ENCODE measurements around the gene MSANTD2. TPM values are rescaled to one million over a fixed set of nuclear protein-coding genes. Genes with fewer than 3 reads are reported as not detected.

The MSANTD2 gene
- total and polyA plus RNA-seq, 2 experiments from 2014 or later = 18.7 to 34.4 TPM

DNA sequence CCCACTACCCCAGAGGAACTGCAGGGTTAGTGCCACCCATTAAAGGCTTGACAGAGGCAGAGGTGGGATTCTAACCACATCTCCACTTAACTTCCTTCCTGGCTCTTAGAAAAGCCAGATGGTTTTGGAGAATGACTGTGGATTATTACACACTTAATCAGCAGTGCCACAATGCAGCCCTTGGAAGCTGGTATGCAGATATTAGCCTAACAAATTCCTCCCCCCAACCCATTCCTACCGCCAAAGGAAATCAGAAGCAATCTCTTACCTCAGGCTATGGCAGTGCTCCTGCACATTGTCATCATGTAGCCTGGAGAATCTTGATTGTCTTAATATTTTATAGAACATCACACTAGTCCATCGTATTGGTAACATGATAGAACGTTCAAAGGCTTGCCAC lies 83.6 kb downstream of the MSANTD2 start (continued):
- TF ChIP-seq, protein P1, sequence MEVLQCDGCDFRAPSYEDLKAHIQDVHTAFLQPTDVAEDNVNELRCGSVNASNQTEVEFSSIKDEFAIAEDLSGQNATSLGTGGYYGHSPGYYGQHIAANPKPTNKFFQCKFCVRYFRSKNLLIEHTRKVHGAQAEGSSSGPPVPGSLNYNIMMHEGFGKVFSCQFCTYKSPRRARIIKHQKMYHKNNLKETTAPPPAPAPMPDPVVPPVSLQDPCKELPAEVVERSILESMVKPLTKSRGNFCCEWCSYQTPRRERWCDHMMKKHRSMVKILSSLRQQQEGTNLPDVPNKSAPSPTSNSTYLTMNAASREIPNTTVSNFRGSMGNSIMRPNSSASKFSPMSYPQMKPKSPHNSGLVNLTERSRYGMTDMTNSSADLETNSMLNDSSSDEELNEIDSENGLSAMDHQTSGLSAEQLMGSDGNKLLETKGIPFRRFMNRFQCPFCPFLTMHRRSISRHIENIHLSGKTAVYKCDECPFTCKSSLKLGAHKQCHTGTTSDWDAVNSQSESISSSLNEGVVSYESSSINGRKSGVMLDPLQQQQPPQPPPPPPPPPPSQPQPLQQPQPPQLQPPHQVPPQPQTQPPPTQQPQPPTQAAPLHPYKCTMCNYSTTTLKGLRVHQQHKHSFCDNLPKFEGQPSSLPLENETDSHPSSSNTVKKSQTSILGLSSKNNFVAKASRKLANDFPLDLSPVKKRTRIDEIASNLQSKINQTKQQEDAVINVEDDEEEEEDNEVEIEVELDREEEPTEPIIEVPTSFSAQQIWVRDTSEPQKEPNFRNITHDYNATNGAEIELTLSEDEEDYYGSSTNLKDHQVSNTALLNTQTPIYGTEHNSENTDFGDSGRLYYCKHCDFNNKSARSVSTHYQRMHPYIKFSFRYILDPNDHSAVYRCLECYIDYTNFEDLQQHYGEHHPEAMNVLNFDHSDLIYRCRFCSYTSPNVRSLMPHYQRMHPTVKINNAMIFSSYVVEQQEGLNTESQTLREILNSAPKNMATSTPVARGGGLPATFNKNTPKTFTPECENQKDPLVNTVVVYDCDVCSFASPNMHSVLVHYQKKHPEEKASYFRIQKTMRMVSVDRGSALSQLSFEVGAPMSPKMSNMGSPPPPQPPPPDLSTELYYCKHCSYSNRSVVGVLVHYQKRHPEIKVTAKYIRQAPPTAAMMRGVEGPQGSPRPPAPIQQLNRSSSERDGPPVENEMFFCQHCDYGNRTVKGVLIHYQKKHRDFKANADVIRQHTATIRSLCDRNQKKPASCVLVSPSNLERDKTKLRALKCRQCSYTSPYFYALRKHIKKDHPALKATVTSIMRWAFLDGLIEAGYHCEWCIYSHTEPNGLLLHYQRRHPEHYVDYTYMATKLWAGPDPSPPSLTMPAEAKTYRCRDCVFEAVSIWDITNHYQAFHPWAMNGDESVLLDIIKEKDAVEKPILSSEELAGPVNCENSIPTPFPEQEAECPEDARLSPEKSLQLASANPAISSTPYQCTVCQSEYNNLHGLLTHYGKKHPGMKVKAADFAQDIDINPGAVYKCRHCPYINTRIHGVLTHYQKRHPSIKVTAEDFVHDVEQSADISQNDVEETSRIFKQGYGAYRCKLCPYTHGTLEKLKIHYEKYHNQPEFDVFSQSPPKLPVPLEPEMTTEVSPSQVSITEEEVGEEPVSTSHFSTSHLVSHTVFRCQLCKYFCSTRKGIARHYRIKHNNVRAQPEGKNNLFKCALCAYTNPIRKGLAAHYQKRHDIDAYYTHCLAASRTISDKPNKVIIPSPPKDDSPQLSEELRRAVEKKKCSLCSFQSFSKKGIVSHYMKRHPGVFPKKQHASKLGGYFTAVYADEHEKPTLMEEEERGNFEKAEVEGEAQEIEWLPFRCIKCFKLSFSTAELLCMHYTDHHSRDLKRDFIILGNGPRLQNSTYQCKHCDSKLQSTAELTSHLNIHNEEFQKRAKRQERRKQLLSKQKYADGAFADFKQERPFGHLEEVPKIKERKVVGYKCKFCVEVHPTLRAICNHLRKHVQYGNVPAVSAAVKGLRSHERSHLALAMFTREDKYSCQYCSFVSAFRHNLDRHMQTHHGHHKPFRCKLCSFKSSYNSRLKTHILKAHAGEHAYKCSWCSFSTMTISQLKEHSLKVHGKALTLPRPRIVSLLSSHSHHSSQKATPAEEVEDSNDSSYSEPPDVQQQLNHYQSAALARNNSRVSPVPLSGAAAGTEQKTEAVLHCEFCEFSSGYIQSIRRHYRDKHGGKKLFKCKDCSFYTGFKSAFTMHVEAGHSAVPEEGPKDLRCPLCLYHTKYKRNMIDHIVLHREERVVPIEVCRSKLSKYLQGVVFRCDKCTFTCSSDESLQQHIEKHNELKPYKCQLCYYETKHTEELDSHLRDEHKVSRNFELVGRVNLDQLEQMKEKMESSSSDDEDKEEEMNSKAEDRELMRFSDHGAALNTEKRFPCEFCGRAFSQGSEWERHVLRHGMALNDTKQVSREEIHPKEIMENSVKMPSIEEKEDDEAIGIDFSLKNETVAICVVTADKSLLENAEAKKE (CRISPR knock-in tag; IDR thresholded peaks at IDR 0.05) = no peak
- TF ChIP-seq EZH2 (IDR thresholded peaks at IDR 0.05; ENCODE audit: low read depth, unreplicated experiment) (no peak), JUNB (IDR thresholded peaks at IDR 0.05; ENCODE audit: unreplicated experiment) (no peak)
- TF ChIP-seq, protein P2, sequence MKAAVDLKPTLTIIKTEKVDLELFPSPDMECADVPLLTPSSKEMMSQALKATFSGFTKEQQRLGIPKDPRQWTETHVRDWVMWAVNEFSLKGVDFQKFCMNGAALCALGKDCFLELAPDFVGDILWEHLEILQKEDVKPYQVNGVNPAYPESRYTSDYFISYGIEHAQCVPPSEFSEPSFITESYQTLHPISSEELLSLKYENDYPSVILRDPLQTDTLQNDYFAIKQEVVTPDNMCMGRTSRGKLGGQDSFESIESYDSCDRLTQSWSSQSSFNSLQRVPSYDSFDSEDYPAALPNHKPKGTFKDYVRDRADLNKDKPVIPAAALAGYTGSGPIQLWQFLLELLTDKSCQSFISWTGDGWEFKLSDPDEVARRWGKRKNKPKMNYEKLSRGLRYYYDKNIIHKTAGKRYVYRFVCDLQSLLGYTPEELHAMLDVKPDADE (IDR thresholded peaks at IDR 0.05) = no peak
- TF ChIP-seq, protein P3, sequence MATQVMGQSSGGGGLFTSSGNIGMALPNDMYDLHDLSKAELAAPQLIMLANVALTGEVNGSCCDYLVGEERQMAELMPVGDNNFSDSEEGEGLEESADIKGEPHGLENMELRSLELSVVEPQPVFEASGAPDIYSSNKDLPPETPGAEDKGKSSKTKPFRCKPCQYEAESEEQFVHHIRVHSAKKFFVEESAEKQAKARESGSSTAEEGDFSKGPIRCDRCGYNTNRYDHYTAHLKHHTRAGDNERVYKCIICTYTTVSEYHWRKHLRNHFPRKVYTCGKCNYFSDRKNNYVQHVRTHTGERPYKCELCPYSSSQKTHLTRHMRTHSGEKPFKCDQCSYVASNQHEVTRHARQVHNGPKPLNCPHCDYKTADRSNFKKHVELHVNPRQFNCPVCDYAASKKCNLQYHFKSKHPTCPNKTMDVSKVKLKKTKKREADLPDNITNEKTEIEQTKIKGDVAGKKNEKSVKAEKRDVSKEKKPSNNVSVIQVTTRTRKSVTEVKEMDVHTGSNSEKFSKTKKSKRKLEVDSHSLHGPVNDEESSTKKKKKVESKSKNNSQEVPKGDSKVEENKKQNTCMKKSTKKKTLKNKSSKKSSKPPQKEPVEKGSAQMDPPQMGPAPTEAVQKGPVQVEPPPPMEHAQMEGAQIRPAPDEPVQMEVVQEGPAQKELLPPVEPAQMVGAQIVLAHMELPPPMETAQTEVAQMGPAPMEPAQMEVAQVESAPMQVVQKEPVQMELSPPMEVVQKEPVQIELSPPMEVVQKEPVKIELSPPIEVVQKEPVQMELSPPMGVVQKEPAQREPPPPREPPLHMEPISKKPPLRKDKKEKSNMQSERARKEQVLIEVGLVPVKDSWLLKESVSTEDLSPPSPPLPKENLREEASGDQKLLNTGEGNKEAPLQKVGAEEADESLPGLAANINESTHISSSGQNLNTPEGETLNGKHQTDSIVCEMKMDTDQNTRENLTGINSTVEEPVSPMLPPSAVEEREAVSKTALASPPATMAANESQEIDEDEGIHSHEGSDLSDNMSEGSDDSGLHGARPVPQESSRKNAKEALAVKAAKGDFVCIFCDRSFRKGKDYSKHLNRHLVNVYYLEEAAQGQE (IDR thresholded peaks at IDR 0.05; ENCODE audit: unreplicated experiment) = no peak

Other genes starting within 250 kb of the MSANTD2 start
- not detected in 2 replicates for gene OR8A1, start 230.4 kb downstream of the MSANTD2 start, total RNA-seq (2014; rRNA removed; shearing (Covaris generic))
- not detected in 2 replicates for gene OR8A1, start 230.4 kb downstream of the MSANTD2 start, polyA plus RNA-seq (2016; fragmentation: Nextera tagmentation; extraction: Ambion mirVana)
- not detected in 2 replicates for gene PANX3, start 189.0 kb downstream of the MSANTD2 start, total RNA-seq (2014; rRNA removed; shearing (Covaris generic))
- not detected in 2 replicates for gene PANX3, start 189.0 kb downstream of the MSANTD2 start, polyA plus RNA-seq (2016; fragmentation: Nextera tagmentation; extraction: Ambion mirVana)
- 20.7 and 24.8 TPM in 2 replicates for gene TBRG1, start 177.5 kb downstream of the MSANTD2 start, total RNA-seq (2014; rRNA removed; shearing (Covaris generic))
- 56.5 and 56.6 TPM in 2 replicates for gene TBRG1, start 177.5 kb downstream of the MSANTD2 start, polyA plus RNA-seq (2016; fragmentation: Nextera tagmentation; extraction: Ambion mirVana)
- gene SIAE, start 126.7 kb downstream of the MSANTD2 start, total RNA-seq (2014; rRNA removed; shearing (Covaris generic)) = 1.5 and 1.7 TPM in 2 replicates
- gene SIAE, start 126.7 kb downstream of the MSANTD2 start, polyA plus RNA-seq (2016; fragmentation: Nextera tagmentation; extraction: Ambion mirVana) = 0.85 and 1.1 TPM in 2 replicates
- 3.2 and 7.4 TPM in 2 replicates for gene SPA17, start 126.5 kb downstream of the MSANTD2 start, total RNA-seq (2014; rRNA removed; shearing (Covaris generic))
- gene SPA17, start 126.5 kb downstream of the MSANTD2 start, polyA plus RNA-seq (2016; fragmentation: Nextera tagmentation; extraction: Ambion mirVana) = 14.9 and 18.6 TPM in 2 replicates
- 0.24 TPM in 1 of 2 replicates, not detected in the other for gene NRGN, start 60.5 kb downstream of the MSANTD2 start, total RNA-seq (2014; rRNA removed; shearing (Covaris generic))
- 0.61 TPM in 2 replicates for gene NRGN, start 60.5 kb downstream of the MSANTD2 start, polyA plus RNA-seq (2016; fragmentation: Nextera tagmentation; extraction: Ambion mirVana)
- not detected in 2 replicates for gene VSIG2, start 48.2 kb downstream of the MSANTD2 start, total RNA-seq (2014; rRNA removed; shearing (Covaris generic))
- gene VSIG2, start 48.2 kb downstream of the MSANTD2 start, polyA plus RNA-seq (2016; fragmentation: Nextera tagmentation; extraction: Ambion mirVana) = 0.19 TPM in 1 of 2 replicates, not detected in the other
- gene ESAM, start 38.1 kb downstream of the MSANTD2 start, total RNA-seq (2014; rRNA removed; shearing (Covaris generic)) = not detected in 2 replicates
- 0.32 and 0.50 TPM in 2 replicates for gene ESAM, start 38.1 kb downstream of the MSANTD2 start, polyA plus RNA-seq (2016; fragmentation: Nextera tagmentation; extraction: Ambion mirVana)
- gene ROBO3, start 65.0 kb upstream of the MSANTD2 start, total RNA-seq (2014; rRNA removed; shearing (Covaris generic)) = 8.0 and 17.0 TPM in 2 replicates
- 21.0 and 21.4 TPM in 2 replicates for gene ROBO3, start 65.0 kb upstream of the MSANTD2 start, polyA plus RNA-seq (2016; fragmentation: Nextera tagmentation; extraction: Ambion mirVana)
- not detected in 2 replicates for gene ROBO4, start 97.5 kb upstream of the MSANTD2 start, total RNA-seq (2014; rRNA removed; shearing (Covaris generic))
- gene ROBO4, start 97.5 kb upstream of the MSANTD2 start, polyA plus RNA-seq (2016; fragmentation: Nextera tagmentation; extraction: Ambion mirVana) = 0.28 TPM in 1 of 2 replicates, not detected in the other
- gene HEPN1, start 118.8 kb upstream of the MSANTD2 start, total RNA-seq (2014; rRNA removed; shearing (Covaris generic)) = not detected in 2 replicates
- gene HEPN1, start 118.8 kb upstream of the MSANTD2 start, polyA plus RNA-seq (2016; fragmentation: Nextera tagmentation; extraction: Ambion mirVana) = not detected in 2 replicates
- gene HEPACAM, start 135.6 kb upstream of the MSANTD2 start, total RNA-seq (2014; rRNA removed; shearing (Covaris generic)) = 0.17 TPM in 1 of 2 replicates, not detected in the other
- not detected in 2 replicates for gene HEPACAM, start 135.6 kb upstream of the MSANTD2 start, polyA plus RNA-seq (2016; fragmentation: Nextera tagmentation; extraction: Ambion mirVana)
- 3.3 and 8.0 TPM in 2 replicates for gene CCDC15, start 153.8 kb upstream of the MSANTD2 start, total RNA-seq (2014; rRNA removed; shearing (Covaris generic))
- gene CCDC15, start 153.8 kb upstream of the MSANTD2 start, polyA plus RNA-seq (2016; fragmentation: Nextera tagmentation; extraction: Ambion mirVana) = 1.8 and 2.9 TPM in 2 replicates